CD4-positive, alpha-beta T cell (primary cell): Measurements from ENCODE around the gene GRK5. TPM values are rescaled to one million over a fixed set of nuclear protein-coding genes. Genes with fewer than 3 reads are reported as not detected.

ENCODE experiments used
- ATAC-seq: fragments of 200-7000 bp; cut with Tn5 transposase; one replicate; pipeline ENCODE4 v1.10.0; 2022; ENCODE audit warnings: mild to moderate bottlenecking; ENCODE audit not compliant: poor library complexity
- CTCF ChIA-PET: fragments of 350-600 bp; sonication (Branson Sonifier 250); formaldehyde crosslinking; loops from one replicate; lab custom pipeline; 2021; ENCODE audit warnings: antibody characterized with exemption, inconsistent platforms; lab: Charles Lee
- POLR2A ChIA-PET: fragments of 350-600 bp; sonication (Branson Sonifier 250); formaldehyde crosslinking; loops from one replicate; lab custom pipeline; 2021; ENCODE audit warnings: antibody characterized with exemption, inconsistent platforms; lab: Charles Lee
- DNase-seq, 14 experiments: peaks; one replicate each; pipeline ENCODE4 v3.0.0-alpha.2; 2013 to 2020; ENCODE audit warnings: mixed read lengths in 2 of 14
- H3K27ac ChIP-seq, 2 donors: one replicate each; pipeline versions ENCODE4 v1.5.1 to v1.7.0; 2013; ENCODE audit warnings: low read length in 2 of 2, low read depth in 1 of 2, mild to moderate bottlenecking in 1 of 2
- H3K27me3 ChIP-seq, 2 experiments: 1 replicate in 1 of 2; 2 replicates in 1 of 2; pipeline versions ENCODE4 v1.6.1 to v1.7.0; 2013; ENCODE audit warnings: low read length in 2 of 2, control low read depth in 1 of 2, mild to moderate bottlenecking in 1 of 2, moderate library complexity in 1 of 2; ENCODE audit not compliant: insufficient read depth in 2 of 2, control insufficient read depth in 1 of 2
- H3K36me3 ChIP-seq: one replicate; pipeline ENCODE4 v1.6.1; 2013; ENCODE audit warnings: low read length, control low read depth; ENCODE audit not compliant: insufficient read depth
- H3K4me1 ChIP-seq: one replicate; pipeline ENCODE4 v1.6.1; 2013; ENCODE audit warnings: low read length, control low read depth; ENCODE audit not compliant: insufficient read depth
- H3K4me3 ChIP-seq: one replicate; pipeline ENCODE4 v1.5.1; 2013; ENCODE audit warnings: mild to moderate bottlenecking, low read length, moderate library complexity
- H3K9me3 ChIP-seq, 2 experiments: 1 replicate in 1 of 2; 2 replicates in 1 of 2; pipeline versions ENCODE4 v1.6.1 to v1.7.0; 2013; ENCODE audit warnings: low read length in 2 of 2, mild to moderate bottlenecking in 2 of 2, control low read depth in 1 of 2, moderate library complexity in 1 of 2; ENCODE audit not compliant: control insufficient read depth in 1 of 2, insufficient read depth in 1 of 2
- H3K27ac Mint-ChIP-seq: one replicate; pipeline ENCODE4 v1.8.0; 2020; ENCODE audit warnings: mixed read lengths
- H3K27me3 Mint-ChIP-seq: one replicate; pipeline ENCODE4 v1.8.0; 2021; ENCODE audit warnings: mixed read lengths
- H3K36me3 Mint-ChIP-seq: one replicate; pipeline ENCODE4 v1.8.0; 2021; ENCODE audit warnings: low read depth, mixed read lengths
- H3K4me1 Mint-ChIP-seq: one replicate; pipeline ENCODE4 v1.8.0; 2021; ENCODE audit warnings: low read depth, mixed read lengths
- H3K4me3 Mint-ChIP-seq: one replicate; pipeline ENCODE4 v1.8.0; 2020; ENCODE audit warnings: mild to moderate bottlenecking, mixed read lengths
- H3K9me3 Mint-ChIP-seq: one replicate; pipeline ENCODE4 v1.8.0; 2020; ENCODE audit warnings: mixed read lengths
- intact Hi-C, 2 experiments: fragments of 100-400 bp; cut with DNase I in 1 of 2; cut with micrococcal nuclease in 1 of 2; formaldehyde crosslinking; loops; one replicate each; pipeline versions ENCODE4 v1.15.1 to v1.9.0; 2023 to 2025; cut with DNase I, micrococcal nuclease
- total RNA-seq, 174 experiments: library from RNA in 2 of 174; stranded (reverse) in 2 of 174; gene quantifications; one replicate each; pipeline ENCODE4 v1.2.3 and lab custom pipeline; 2021 to 2026
- TF ChIP-seq, protein P1 (sequence below): fragments of 200-600 bp; IDR thresholded peaks from one replicate; pipeline ENCODE4 v1.8.0; 2022; ENCODE audit warnings: antibody characterized with exemption, mild to moderate bottlenecking

Gene GRK5
- total RNA-seq, 2 experiments from 2014 or later: 19.2 to 20.8 TPM

DNA sequence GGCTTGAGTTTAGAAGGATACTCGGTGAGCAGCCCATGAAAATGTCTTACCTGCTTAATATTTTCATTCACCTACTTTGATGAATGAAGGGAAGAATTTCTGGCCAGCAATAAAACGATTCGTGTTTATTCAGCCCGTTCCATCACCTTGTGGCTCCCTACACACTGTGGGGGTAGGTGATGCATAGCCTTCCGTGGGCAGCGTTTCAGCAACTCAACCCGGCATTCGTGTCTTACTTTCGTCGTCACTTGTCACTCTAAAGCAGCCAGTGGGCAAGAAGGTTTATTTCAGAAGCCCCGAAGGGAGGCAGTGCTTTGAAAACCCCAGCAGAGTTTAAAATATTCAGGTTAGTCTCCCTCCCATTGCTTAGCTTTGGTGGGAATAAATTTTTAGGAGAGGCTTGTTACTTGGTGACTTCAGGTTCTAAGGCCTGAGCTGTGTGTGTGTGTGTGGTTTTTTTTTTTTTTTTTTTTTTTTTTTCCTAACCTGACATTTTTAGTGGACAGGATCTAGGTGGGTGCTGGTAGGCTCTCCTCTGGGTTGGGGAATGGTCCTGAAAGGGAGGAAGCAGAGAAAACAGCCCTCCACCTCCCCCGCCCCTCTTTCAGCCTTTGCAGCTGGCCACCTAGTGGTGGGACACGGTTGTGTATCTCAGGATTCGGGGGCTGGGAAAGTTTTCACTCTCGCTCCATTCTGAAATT lies 1.8 kb downstream of the GRK5 start:
- DNase-seq (peak; percentile 28 to 79 (median 50)), ATAC-seq (peak; percentile 22)
- Mint-ChIP-seq H3K9me3 (no peaks in the 10 kb centered on the region), H3K27me3 (no peaks in the 10 kb centered on the region), H3K4me3 (peak overlapping the region; percentile 99), H3K27ac (peak overlapping the region; percentile 82), H3K36me3 (peaks cover 14% of the 10 kb centered on the region), H3K4me1 (peaks cover 63% of the 10 kb centered on the region)
- H3K27me3 ChIP-seq: no peaks in the 10 kb centered on the region
- intact Hi-C loops: loop anchor here (1.0 to 10.0 kb wide), 6 partner anchors 33 to 646 kb away; partner anchors contain the start of gene TIAL1 (in 1 of the 2)
- ChIA-PET POLR2A (interaction anchor here (0.7 to 6.6 kb wide), 6 partner anchors 61 to 297 kb away, joined by 3 to 63 read pairs (median 6); no protein-coding TSS in a partner anchor), CTCF (interaction anchor here (0.6 to 2.6 kb wide), 13 partner anchors 9 to 516 kb away, joined by 3 to 14 read pairs (median 4); partner anchors contain the start of gene INPP5F)
- peak overlapping the region; percentile 29 to 88 for H3K27ac ChIP-seq
- no peaks in the 10 kb centered on the region for H3K9me3 ChIP-seq
- peak overlapping the region; percentile 68 for H3K4me3 ChIP-seq
- H3K4me1 ChIP-seq: peaks cover 56% of the 10 kb centered on the region
- TF ChIP-seq, protein P1, sequence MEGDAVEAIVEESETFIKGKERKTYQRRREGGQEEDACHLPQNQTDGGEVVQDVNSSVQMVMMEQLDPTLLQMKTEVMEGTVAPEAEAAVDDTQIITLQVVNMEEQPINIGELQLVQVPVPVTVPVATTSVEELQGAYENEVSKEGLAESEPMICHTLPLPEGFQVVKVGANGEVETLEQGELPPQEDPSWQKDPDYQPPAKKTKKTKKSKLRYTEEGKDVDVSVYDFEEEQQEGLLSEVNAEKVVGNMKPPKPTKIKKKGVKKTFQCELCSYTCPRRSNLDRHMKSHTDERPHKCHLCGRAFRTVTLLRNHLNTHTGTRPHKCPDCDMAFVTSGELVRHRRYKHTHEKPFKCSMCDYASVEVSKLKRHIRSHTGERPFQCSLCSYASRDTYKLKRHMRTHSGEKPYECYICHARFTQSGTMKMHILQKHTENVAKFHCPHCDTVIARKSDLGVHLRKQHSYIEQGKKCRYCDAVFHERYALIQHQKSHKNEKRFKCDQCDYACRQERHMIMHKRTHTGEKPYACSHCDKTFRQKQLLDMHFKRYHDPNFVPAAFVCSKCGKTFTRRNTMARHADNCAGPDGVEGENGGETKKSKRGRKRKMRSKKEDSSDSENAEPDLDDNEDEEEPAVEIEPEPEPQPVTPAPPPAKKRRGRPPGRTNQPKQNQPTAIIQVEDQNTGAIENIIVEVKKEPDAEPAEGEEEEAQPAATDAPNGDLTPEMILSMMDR: peak; percentile 84
- no peaks in the 10 kb centered on the region for H3K36me3 ChIP-seq

DNA sequence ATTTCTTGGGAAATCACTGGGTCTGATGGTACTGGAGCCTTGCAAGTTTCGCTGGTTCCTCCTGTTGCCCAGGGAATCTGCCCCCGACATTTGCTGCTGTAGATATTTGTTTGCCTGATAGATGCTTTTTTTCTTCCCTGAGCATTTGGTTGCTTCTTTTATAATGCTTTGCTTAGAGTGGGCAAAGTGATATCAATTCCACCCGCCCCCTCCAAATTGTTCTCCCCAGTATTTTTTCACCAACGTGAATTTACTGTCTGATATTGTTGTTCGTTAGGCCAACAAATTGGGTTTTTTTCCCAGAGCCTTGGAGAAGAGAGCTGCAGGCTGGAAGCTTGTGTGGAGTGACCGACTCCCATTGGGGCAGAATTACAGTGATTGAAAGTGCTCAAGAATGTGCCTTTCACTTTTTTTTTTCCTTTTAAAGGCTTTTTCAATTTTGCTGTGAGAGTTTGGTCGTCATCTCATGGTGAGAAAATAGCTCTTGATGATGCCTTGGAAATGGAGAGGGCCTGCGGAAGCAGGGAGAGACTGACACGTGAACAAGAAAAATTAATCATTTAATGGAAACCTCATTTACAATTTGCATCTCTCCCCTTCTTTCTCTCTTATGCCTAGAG lies 2.5 kb downstream of the GRK5 start:
- Mint-ChIP-seq H3K27ac (peak overlapping the region; percentile 82), H3K9me3 (no peaks in the 10 kb centered on the region), H3K4me3 (peak overlapping the region; percentile 99), H3K27me3 (no peaks in the 10 kb centered on the region), H3K36me3 (peaks cover 14% of the 10 kb centered on the region), H3K4me1 (peaks cover 70% of the 10 kb centered on the region)
- Histone ChIP-seq H3K9me3 (no peaks in the 10 kb centered on the region), H3K36me3 (no peaks in the 10 kb centered on the region), H3K4me3 (peak overlapping the region; percentile 68), H3K27ac (peak overlapping the region in 1 of 2 donors; percentile 88), H3K27me3 (no peaks in the 10 kb centered on the region), H3K4me1 (peaks cover 62% of the 10 kb centered on the region)
- POLR2A ChIA-PET: interaction anchor here (0.9 to 6.6 kb wide), 5 partner anchors 60 to 297 kb away, joined by 3 to 63 read pairs (median 9); no protein-coding TSS in a partner anchor
- ATAC-seq (no peak), DNase-seq (no peak)
- TF ChIP-seq, protein P1: peak; percentile 35
- intact Hi-C loops: loop anchor here (1.0 to 10.0 kb wide), 7 partner anchors 32 to 645 kb away; partner anchors contain the start of gene TIAL1 (in 1 of the 2)
- CTCF ChIA-PET: interaction anchor here (0.6 to 2.6 kb wide), 12 partner anchors 9 to 515 kb away, joined by 3 to 14 read pairs (median 4); partner anchors contain the start of gene INPP5F

DNA sequence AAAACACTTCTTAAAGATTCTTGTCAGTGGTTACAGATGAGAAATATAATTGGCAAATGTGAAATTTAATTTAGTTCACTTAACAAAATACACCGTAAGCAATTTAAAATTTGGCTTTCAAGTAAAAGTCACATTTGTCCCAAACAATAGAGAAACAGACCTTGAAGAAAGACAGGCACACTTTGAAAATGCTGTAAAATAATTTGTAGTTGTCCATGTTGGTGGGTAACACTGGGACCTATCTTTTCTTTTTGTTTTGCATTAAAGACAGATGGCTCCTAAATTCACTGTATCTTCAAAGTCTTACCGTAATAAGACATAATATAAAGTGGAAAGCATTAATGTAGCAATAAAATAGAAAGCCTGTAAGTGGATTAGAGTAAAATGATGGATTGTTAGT lies 3.3 kb downstream of the GRK5 start:
- Mint-ChIP-seq H3K9me3 (no peaks in the 10 kb centered on the region), H3K4me3 (peak overlapping the region; percentile 80), H3K4me1 (peaks cover 75% of the 10 kb centered on the region), H3K27me3 (no peaks in the 10 kb centered on the region), H3K27ac (peak overlapping the region; percentile 87), H3K36me3 (peaks cover 14% of the 10 kb centered on the region)
- intact Hi-C loops: loop anchor here in 1 of 2 experiments (5.0 kb wide), 1 partner anchor 57 kb away; no protein-coding TSS in a partner anchor
- DNase-seq (no peak), ATAC-seq (no peak)
- H3K27ac ChIP-seq: peak overlapping the region in 1 of 2 donors; percentile 67
- ChIA-PET POLR2A (interaction anchor here (1.1 to 6.6 kb wide), 4 partner anchors 91 to 662 kb away, joined by 4 to 63 read pairs (median 7); partner anchors contain the start of gene MCMBP), CTCF (interaction anchor here (0.9 to 2.6 kb wide), 4 partner anchors 12 to 235 kb away, joined by 3 to 14 read pairs (median 3); no protein-coding TSS in a partner anchor)
- TF ChIP-seq, protein P1: no peak
- no peak overlapping the region for H3K4me3 ChIP-seq
- H3K36me3 ChIP-seq: no peaks in the 10 kb centered on the region
- H3K27me3 ChIP-seq: no peaks in the 10 kb centered on the region
- H3K9me3 ChIP-seq: no peaks in the 10 kb centered on the region
- H3K4me1 ChIP-seq: peaks cover 61% of the 10 kb centered on the region
